Breast epithelium (tissue), 3 donors: ENCODE measurements around the gene SUMF2.

Experiments
- CTCF ChIP-seq, 3 donors: fragments of 450-650 bp; IDR thresholded peaks; one replicate each; pipeline ENCODE4 v1.5.1; 2016 to 2017; ENCODE audit warnings: antibody characterized with exemption in 3 of 3, mild to moderate bottlenecking in 3 of 3, moderate library complexity in 3 of 3
- POLR2AphosphoS5 ChIP-seq, 3 donors: sonication (generic); formaldehyde crosslinking; IDR thresholded peaks; one replicate each; pipeline ENCODE4 v1.6.1; 2017; ENCODE audit warnings: antibody characterized with exemption in 3 of 3

GRCh38 chr7:56086761-56087160, 22.7 kb downstream of the SUMF2 start:
- TF ChIP-seq CTCF (IDR thresholded peaks at IDR 0.05) (no peak), POLR2AphosphoS5 (IDR thresholded peaks at IDR 0.05) (no peak)
